Small intestine (tissue), 7 donors: ENCODE data around the gene GIMAP5. TPM values are rescaled to one million over a fixed set of nuclear protein-coding genes. Genes with fewer than 3 reads are reported as not detected.

Source experiments
- DNase-seq, 2 donors: peaks; one replicate each; pipeline versions ENCODE4 v3.0.0 to v3.0.0-alpha.2; 2013
- FAIRE-seq: peaks from 2 replicates; lab custom pipeline; 2012; peaks lifted over from hg19 to GRCh38; lab: Jason Lieb, UNC
- H3K27ac ChIP-seq, 3 donors: one replicate each; pipeline ENCODE4 v1.5.1; 2013; ENCODE audit warnings: low read length in 2 of 3, mild to moderate bottlenecking in 2 of 3, control low read depth in 1 of 3, inconsistent platforms in 1 of 3, low read depth in 1 of 3, moderate library complexity in 1 of 3
- H3K27me3 ChIP-seq, 3 donors: one replicate each; pipeline ENCODE4 v1.6.1; 2013; ENCODE audit warnings: low read length in 3 of 3, inconsistent platforms in 1 of 3; ENCODE audit not compliant: control insufficient read depth in 3 of 3, insufficient read depth in 3 of 3
- H3K36me3 ChIP-seq, 3 donors: one replicate each; pipeline ENCODE4 v1.6.1; 2013; ENCODE audit warnings: low read length in 3 of 3, inconsistent platforms in 1 of 3, low read depth in 1 of 3, mild to moderate bottlenecking in 1 of 3, moderate library complexity in 1 of 3; ENCODE audit not compliant: control insufficient read depth in 3 of 3, insufficient read depth in 2 of 3
- H3K4me1 ChIP-seq, 3 donors: one replicate each; pipeline ENCODE4 v1.6.1; 2013; ENCODE audit warnings: low read length in 2 of 3, inconsistent platforms in 1 of 3, low read depth in 1 of 3, mild to moderate bottlenecking in 1 of 3, moderate library complexity in 1 of 3; ENCODE audit not compliant: control insufficient read depth in 3 of 3, insufficient read depth in 2 of 3
- H3K4me3 ChIP-seq, 3 donors: one replicate each; pipeline ENCODE4 v1.5.1; 2013; ENCODE audit warnings: low read length in 3 of 3, control low read depth in 1 of 3, inconsistent platforms in 1 of 3, low read depth in 1 of 3, mild to moderate bottlenecking in 1 of 3, moderate library complexity in 1 of 3
- H3K9me3 ChIP-seq, 2 donors: one replicate each; pipeline ENCODE4 v1.6.1; 2013; ENCODE audit warnings: low read depth in 1 of 2, low read length in 1 of 2; ENCODE audit not compliant: control insufficient read depth in 2 of 2, insufficient read depth in 1 of 2
- WGBS, 3 donors: extraction: QIAGEN DNeasy Blood & Tissue Kit; methylation state at CpG; one replicate each; pipeline ENCODE4 v1.1.7; 2013; 5-methylcytosine and 5-hydroxymethylcytosine counted together
- polyA plus RNA-seq, 4 donors: library from polyadenylated mRNA; stranded (reverse) in 3 of 4; unstranded in 1 of 4; fragments of 200-250 nt in 3 of 4; fragments of 120-200 nt in 1 of 4; gene quantifications; one replicate each; pipeline versions ENCODE4 v1.2.1 to v1.2.3, GENCODE V29; 2013
- donor health status: healthy with polysubstance abuse.
- donor health status: control.
- donor health status: control.
- donor health status: Bipolar disorder and iron deficiency.
- donor health status: healthy.

GIMAP5 gene
- polyA plus RNA-seq, 4 donors = 3.8 to 29.9 (median 13.9) TPM

DNA sequence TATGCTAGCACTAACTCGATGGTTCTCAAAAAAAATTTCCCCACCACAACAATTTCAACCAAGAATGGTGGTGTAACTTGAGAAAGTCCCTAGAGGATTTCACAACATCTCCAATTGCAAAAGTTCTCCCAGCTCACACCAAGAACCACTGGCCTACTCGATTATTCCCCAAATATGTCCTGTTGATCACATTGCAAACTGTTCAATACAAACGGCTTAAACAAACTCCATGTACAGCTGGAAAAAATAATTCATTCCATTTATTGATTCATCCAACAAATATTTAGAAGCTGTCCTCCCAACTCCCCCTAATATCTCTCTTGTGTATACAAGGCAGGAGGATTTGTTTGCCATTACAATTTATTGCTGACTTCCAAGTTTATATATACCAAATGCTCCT, 43.9 kb downstream of the GIMAP5 start:
- no peak overlapping the region for H3K27ac ChIP-seq
- no peak overlapping the region for H3K4me3 ChIP-seq
- H3K27me3 ChIP-seq = no peaks in the 10 kb centered on the region
- FAIRE-seq (no peak), DNase-seq (peak in 1 of 2 donors; percentile 32)
- no peaks in the 10 kb centered on the region for H3K9me3 ChIP-seq
- peaks cover 2 to 22% (median 2%) of the 10 kb centered on the region in 3 donors for H3K4me1 ChIP-seq
- H3K36me3 ChIP-seq = no peaks in the 10 kb centered on the region
- 40 to 54% (median 47%) methylated on average over 3 of the region's 3 CpGs for WGBS, 3 donors

DNA sequence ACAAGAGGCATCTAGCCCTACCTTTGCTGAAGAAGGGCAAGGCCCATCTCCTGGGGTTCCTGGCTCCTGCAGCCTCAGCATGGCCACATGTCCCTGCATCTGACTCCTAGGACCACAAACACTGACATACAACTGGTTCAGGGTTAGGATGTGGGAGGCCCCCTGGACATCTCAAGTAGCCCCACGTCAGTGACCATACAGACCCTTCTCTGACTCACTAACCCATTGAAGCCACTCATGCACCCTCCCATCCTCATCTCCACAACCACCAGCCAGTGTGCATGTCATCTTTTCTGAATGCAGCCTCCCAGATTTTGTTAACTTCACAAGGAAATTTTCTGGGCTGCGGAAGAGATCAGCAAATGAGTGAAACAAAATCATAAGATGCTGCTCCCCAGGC, 44.7 kb downstream of the GIMAP5 start:
- Histone ChIP-seq H3K27me3 (no peaks in the 10 kb centered on the region), H3K36me3 (no peaks in the 10 kb centered on the region), H3K9me3 (no peaks in the 10 kb centered on the region), H3K27ac (peak overlapping the region in 1 of 3 donors; percentile 70), H3K4me1 (peaks cover 2 to 23% (median 5%) of the 10 kb centered on the region in 3 donors), H3K4me3 (no peak overlapping the region)
- FAIRE-seq (no peak), DNase-seq (no peak)
- WGBS, 3 donors = 83 to 90% (median 88%) methylated on average over 2 of the region's 2 CpGs

DNA sequence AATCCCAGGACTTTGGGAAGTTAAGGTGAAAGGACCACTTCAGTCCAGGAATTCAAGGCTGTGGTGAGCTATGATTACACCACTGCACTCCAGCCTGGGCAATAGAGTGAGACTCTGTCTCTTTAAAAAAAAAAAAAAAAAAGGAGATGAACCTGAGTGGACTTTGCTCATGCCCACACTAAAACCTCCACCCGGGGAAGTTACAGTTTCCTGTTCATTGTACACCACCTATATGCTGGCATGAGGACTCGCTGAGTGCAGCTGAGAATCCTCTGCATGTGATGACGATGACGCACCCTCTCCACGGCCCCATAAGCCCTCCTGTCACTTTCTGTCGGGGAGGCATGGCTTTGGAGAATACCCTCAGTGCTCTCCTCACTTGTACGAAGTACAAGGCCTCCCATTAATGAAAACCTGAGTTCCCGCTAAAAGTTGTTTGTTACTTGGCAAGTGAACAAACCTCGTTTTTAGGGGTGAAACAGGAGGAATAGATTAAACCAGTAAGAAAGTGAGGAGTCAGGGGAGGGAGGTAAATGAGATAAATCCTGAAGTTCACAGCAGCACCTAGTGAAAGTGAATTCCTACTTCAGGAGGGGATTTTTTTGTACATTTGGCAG, 47.0 kb downstream of the GIMAP5 start:
- H3K4me3 ChIP-seq = no peak overlapping the region
- 13 to 30% (median 19%) methylated on average over 9 of the region's 9 CpGs for WGBS, 3 donors

DNA sequence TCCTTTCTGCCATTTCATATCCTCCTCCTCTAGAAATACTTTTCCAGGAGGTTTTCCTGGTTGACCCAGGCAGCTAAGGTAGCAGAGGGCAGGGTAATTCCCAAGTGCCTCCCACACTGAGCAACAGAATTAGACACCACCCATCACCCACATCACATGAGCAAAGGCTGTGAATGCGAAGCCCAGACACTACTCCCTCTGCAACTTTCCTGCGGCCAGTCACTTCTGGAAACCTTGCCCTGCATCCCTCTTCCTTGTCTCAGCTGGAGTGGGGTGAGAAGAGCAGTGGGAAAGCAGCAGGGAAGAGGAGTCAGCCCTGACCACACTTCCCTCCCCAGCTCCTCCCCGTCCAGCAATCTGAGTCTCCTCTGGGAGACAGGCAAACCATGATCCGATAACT, 47.7 kb downstream of the GIMAP5 start:
- 41 to 48% (median 43%) methylated on average over 4 of the region's 4 CpGs for WGBS, 3 donors
- no peak overlapping the region for H3K4me3 ChIP-seq
- H3K27ac ChIP-seq = peak overlapping the region; percentile 63 to 86 (median 81)
- FAIRE-seq (no peak), DNase-seq (peak; percentile 78 to 83)
- peaks cover 0 to 13% (median 0%) of the 10 kb centered on the region in 3 donors for H3K36me3 ChIP-seq
- no peaks in the 10 kb centered on the region for H3K9me3 ChIP-seq
- no peaks in the 10 kb centered on the region for H3K27me3 ChIP-seq
- peaks cover 2 to 37% (median 9%) of the 10 kb centered on the region in 3 donors for H3K4me1 ChIP-seq

More for the DNA sequence above, 47.0 kb downstream of the GIMAP5 start:
- Histone ChIP-seq H3K27me3 (no peaks in the 10 kb centered on the region), H3K4me1 (peaks cover 2 to 37% (median 9%) of the 10 kb centered on the region in 3 donors), H3K27ac (peak overlapping the region; percentile 63 to 86 (median 81)), H3K36me3 (peaks cover 0 to 7% (median 0%) of the 10 kb centered on the region in 3 donors), H3K9me3 (no peaks in the 10 kb centered on the region)
- DNase-seq = peak; percentile 93 to 95
- no peak for FAIRE-seq

DNA sequence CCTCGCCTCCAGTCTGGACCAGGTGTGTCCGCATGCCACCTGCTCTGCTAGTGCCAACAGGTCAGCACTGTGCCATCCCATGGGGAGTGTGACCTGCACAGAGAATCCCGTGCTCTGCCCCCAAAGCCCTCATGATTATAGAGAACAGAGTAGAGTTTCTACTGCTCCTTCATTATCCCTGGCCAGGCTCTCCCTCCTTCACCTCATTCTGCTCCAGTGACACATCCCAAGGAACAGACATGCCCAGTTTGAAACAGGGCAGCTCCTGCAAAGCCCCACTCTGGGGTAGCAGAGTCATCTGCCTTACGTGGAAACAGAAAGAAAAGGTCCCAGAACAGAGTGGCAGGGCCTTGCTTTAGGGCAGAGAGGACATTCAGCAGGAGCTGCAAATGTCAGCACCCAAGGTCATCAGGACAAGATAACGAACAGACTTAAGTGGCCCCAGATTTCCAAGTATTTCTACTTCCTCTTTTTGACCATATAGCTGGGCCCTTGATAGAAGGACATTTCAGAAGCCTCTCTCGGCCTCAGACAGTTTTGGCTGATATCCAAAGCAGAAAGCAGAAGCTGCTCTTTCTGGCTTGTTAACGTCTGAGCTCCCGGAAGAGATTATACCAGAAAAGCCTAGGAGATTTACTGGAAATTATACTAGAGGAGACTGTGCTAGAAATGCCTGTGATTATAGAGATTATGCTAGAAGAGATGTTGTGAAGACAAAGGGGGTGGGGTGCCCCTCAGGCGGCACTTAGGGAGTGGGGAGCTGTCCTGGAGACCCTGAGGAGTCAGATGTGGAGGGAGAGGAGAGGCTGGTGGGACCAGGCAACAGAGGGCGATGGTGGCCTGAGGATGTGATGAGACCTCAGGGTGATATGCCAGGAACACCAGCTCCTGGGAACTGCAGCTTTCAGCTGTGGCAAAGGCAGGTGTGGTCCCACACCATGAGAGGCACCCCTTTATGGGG, 50.4 kb downstream of the GIMAP5 start:
- no peak overlapping the region for H3K4me3 ChIP-seq
- peak in 1 of 2 donors; percentile 52 for DNase-seq
- H3K4me1 ChIP-seq = peaks cover 2 to 37% (median 9%) of the 10 kb centered on the region in 3 donors
- H3K27ac ChIP-seq = peak overlapping the region; percentile 16 to 89 (median 51)
- FAIRE-seq = no peak
- peaks cover 0 to 34% (median 6%) of the 10 kb centered on the region in 3 donors for H3K36me3 ChIP-seq
- H3K27me3 ChIP-seq = no peaks in the 10 kb centered on the region
- no peaks in the 10 kb centered on the region for H3K9me3 ChIP-seq
- 30 to 35% (median 33%) methylated on average over 10 of the region's 10 CpGs for WGBS, 3 donors

DNA sequence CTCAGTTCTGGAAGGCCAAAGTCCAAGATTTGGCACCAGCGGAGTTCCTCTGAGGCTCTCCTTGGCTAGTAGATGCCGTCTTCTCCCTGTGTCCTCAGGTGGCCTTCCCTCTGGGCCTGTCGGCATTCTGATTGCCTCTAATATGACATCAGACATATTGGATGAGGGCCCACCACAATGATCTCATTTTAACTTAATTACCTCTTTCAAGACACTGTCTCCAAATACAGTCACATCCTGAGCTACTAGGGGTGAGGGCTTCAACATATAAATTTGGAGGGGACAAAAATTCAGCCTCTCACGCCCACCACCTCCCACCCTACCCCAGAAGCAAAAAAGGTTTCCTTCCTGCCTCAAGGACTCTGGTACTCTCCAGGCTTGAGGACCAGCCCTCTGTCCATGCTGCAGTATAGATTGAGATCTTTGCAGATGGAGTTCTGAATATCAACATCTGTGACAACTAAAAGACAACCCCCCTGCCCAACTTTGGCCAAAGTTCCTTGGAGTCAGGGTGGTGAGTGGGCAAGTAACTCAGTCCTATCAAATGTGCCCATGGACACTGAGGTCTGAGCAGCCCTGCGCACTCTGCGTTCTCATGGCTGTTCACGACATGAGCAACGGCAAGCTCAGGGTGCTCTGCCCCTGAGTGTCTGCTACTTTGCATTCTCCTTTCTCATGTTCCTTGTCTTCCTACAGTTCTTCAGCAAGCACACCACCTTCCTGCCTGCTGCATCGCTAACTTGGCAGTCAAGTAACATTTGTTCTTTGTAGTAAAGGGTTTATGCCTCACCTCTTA, 51.5 kb downstream of the GIMAP5 start:
- H3K4me3 ChIP-seq = no peak overlapping the region
- FAIRE-seq (no peak), DNase-seq (no peak)
- peaks cover 2 to 35% (median 9%) of the 10 kb centered on the region in 3 donors for H3K4me1 ChIP-seq
- no peaks in the 10 kb centered on the region for H3K9me3 ChIP-seq
- peak overlapping the region; percentile 16 to 89 (median 51) for H3K27ac ChIP-seq
- 60 to 65% (median 65%) methylated on average over 9 of the region's 9 CpGs for WGBS, 3 donors
- peaks cover 0 to 44% (median 6%) of the 10 kb centered on the region in 3 donors for H3K36me3 ChIP-seq
- H3K27me3 ChIP-seq = no peaks in the 10 kb centered on the region

DNA sequence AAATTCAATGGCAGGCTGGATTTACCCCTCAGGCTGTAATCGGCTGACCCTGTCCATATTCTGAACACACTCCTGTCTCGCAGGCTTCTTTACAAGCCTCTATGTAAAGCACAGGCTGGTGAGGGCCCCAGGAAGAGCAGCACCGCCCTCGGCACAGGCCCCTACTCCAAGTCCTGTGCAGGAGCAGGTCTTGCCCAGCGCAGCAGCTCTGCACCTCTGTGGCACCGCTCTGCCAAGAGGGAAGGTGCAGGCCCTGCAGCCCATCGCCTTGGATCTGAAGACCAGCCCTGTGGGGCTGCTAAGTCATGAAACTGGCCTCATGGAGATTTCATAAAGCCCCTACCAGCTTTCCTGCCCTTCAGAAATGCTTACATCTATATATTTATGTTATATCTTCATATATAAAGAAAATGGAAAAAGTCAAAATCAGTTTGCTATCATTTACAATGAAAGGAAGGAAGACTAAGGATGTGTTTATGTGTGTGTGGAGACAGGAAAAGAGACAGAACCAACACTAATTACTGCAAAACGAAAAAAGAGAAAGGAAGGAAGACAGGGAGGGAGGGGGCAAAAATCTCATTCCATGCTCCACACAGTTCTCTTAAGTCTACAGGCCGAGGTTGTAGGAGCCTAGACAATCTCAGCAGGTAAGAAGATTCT, 53.3 kb downstream of the GIMAP5 start:
- no peaks in the 10 kb centered on the region for H3K27me3 ChIP-seq
- H3K4me1 ChIP-seq = peaks cover 0 to 23% (median 7%) of the 10 kb centered on the region in 3 donors
- H3K36me3 ChIP-seq = peaks cover 0 to 61% (median 6%) of the 10 kb centered on the region in 3 donors
- H3K27ac ChIP-seq = peak overlapping the region in 2 of 3 donors; percentile 34 to 89
- no peak overlapping the region for H3K4me3 ChIP-seq
- WGBS, 3 donors = 76 to 92% (median 79%) methylated on average over 9 of the region's 9 CpGs
- no peaks in the 10 kb centered on the region for H3K9me3 ChIP-seq
- DNase-seq (no peak), FAIRE-seq (no peak)
